Measurements from ENCODE around the gene NCKAP5. TPM values are rescaled to one million over a fixed set of nuclear protein-coding genes. Genes with fewer than 3 reads are reported as not detected.
"Not testable (repeated sequence)": the region's sequence is repeated elsewhere in the genome, so short reads cannot be mapped to it uniquely, and the experiment has no call there.

NCKAP5 gene
- polyA plus RNA-seq, 1 experiment, result 2.1 TPM

GRCh38 chr2:133476286-133476685 lies 92.0 kb downstream of the NCKAP5 start:
- no peak overlapping the region for H3K4me3 ChIP-seq (ENCODE audit: low read depth, low read length)
- ChIA-PET POLR2A (no interaction called here), CTCF (no interaction called here)
- no peak for TF ChIP-seq CTCF (IDR thresholded peaks at IDR 0.05; ENCODE audit: insufficient read depth, low read depth, low read length)
- DNase-seq (ENCODE audit: low read depth), result no peak
- no peaks in the 10 kb centered on the region for H3K36me3 ChIP-seq (ENCODE audit: control insufficient read depth, insufficient read depth, low read length)
- no peaks in the 10 kb centered on the region for H3K27me3 ChIP-seq (ENCODE audit: control insufficient read depth, insufficient read depth, low read length)

- no peak for TF ChIP-seq CTCF (IDR thresholded peaks at IDR 0.05; ENCODE audit: insufficient read depth, low read depth, low read length)
- CTCF ChIA-PET, result interaction anchor here (0.7 kb wide), 1 partner anchor 55 kb away, joined by 4 read pairs; no protein-coding TSS in a partner anchor
- Histone ChIP-seq H3K27me3 (ENCODE audit: control insufficient read depth, insufficient read depth, low read length) (no peaks in the 10 kb centered on the region), H3K4me3 (ENCODE audit: low read depth, low read length) (no peak overlapping the region), H3K36me3 (ENCODE audit: control insufficient read depth, insufficient read depth, low read length) (no peaks in the 10 kb centered on the region)
- DNase-seq (ENCODE audit: low read depth), result no peak
- POLR2A ChIA-PET, result no interaction called here
Observed at GRCh38 chr2:133475610-133476009, 92.7 kb downstream of the NCKAP5 start.

- H3K27me3 ChIP-seq (ENCODE audit: control insufficient read depth, insufficient read depth, low read length); POLR2A ChIA-PET; CTCF ChIA-PET; H3K4me3 ChIP-seq (ENCODE audit: low read depth, low read length); DNase-seq (ENCODE audit: low read depth); H3K36me3 ChIP-seq (ENCODE audit: control insufficient read depth, insufficient read depth, low read length): not testable (repeated sequence)
Observed at GRCh38 chr2:133470446-133470845, 97.8 kb downstream of the NCKAP5 start.

- H3K27me3 ChIP-seq (ENCODE audit: control insufficient read depth, insufficient read depth, low read length), result no peaks in the 10 kb centered on the region
- no peak overlapping the region for H3K4me3 ChIP-seq (ENCODE audit: low read depth, low read length)
- ChIA-PET POLR2A (no interaction called here), CTCF (no interaction called here)
- H3K36me3 ChIP-seq (ENCODE audit: control insufficient read depth, insufficient read depth, low read length), result no peaks in the 10 kb centered on the region
- no peak for DNase-seq (ENCODE audit: low read depth)
- no peak for TF ChIP-seq CTCF (IDR thresholded peaks at IDR 0.05; ENCODE audit: insufficient read depth, low read depth, low read length)
Observed at GRCh38 chr2:133462811-133463210, 105.5 kb downstream of the NCKAP5 start.

GRCh38 chr2:133461484-133461883 lies 106.8 kb downstream of the NCKAP5 start:
- no peaks in the 10 kb centered on the region for H3K27me3 ChIP-seq (ENCODE audit: control insufficient read depth, insufficient read depth, low read length)
- ChIA-PET POLR2A (no interaction called here), CTCF (interaction anchor here (0.8 to 1.1 kb wide), 2 partner anchors 12 to 40 kb away, joined by 3 to 4 read pairs; no protein-coding TSS in a partner anchor)
- H3K4me3 ChIP-seq (ENCODE audit: low read depth, low read length), result no peak overlapping the region
- no peak for TF ChIP-seq CTCF (IDR thresholded peaks at IDR 0.05; ENCODE audit: insufficient read depth, low read depth, low read length)
- DNase-seq (ENCODE audit: low read depth), result no peak
- H3K36me3 ChIP-seq (ENCODE audit: control insufficient read depth, insufficient read depth, low read length), result no peaks in the 10 kb centered on the region

- no peak overlapping the region for H3K4me3 ChIP-seq (ENCODE audit: low read depth, low read length)
- CTCF ChIA-PET, result interaction anchor here (0.8 kb wide), 1 partner anchor 60 kb away, joined by 3 read pairs; no protein-coding TSS in a partner anchor
- no peak for TF ChIP-seq CTCF (IDR thresholded peaks at IDR 0.05; ENCODE audit: insufficient read depth, low read depth, low read length)
- no peaks in the 10 kb centered on the region for H3K36me3 ChIP-seq (ENCODE audit: control insufficient read depth, insufficient read depth, low read length)
- POLR2A ChIA-PET, result no interaction called here
- DNase-seq (ENCODE audit: low read depth), result no peak
- no peaks in the 10 kb centered on the region for H3K27me3 ChIP-seq (ENCODE audit: control insufficient read depth, insufficient read depth, low read length)
Observed at GRCh38 chr2:133459590-133459989, 108.7 kb downstream of the NCKAP5 start.
